H7 (cell line): ENCODE measurements around the gene HAVCR1. TPM values are rescaled to one million over a fixed set of nuclear protein-coding genes. Genes with fewer than 3 reads are reported as not detected.
A peak's percentile ranks its signal among the peaks of the same experiment; 100 is the strongest.

Source experiments
- DNase-seq: peaks from one replicate; pipeline ENCODE4 v3.0.0; 2012
- H3K27me3 ChIP-seq: 2 replicates; pipeline ENCODE4 v1.6.0; 2011; ENCODE audit warnings: mild to moderate bottlenecking, low read length; ENCODE audit not compliant: control insufficient read depth, insufficient read depth
- H3K36me3 ChIP-seq: replicated peaks from 2 replicates; pipeline ENCODE4 v1.5.1; 2011; ENCODE audit warnings: low read length; ENCODE audit not compliant: control insufficient read depth, insufficient read depth
- H3K4me3 ChIP-seq: 2 replicates; pipeline ENCODE4 v1.5.1; 2011; ENCODE audit warnings: low read depth, mild to moderate bottlenecking, control low read depth, low read length, moderate library complexity; ENCODE audit not compliant: insufficient read depth
- total RNA-seq: library from RNA; depleted of rRNA; stranded (reverse); fragments of >200 nt; shearing (Covaris generic); gene quantifications from 2 replicates; pipeline ENCODE4 v1.2.3, GENCODE V29; 2014; rRNA removed

Gene HAVCR1
- total RNA-seq: not detected in 2 replicates

DNA sequence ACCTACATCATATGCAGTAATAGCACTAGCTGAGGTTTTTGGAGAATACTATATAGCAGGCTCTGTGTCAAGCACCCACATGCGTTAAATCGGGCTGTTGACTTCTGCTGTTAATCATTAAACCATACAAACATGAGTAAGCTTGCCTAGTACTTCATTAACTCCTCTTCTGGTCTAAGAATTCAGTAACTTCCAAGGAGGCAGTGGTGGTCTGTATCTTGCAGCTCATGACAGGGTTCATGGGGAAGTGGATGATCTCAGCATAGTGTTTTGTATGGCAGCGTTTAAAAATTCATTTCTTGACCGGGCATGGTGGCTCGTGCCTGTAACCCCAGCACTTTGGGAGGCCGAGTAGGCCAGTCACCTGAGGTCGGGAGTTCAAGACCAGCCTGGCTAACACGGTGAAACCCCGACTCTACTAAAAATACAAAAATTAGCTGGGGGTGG, at the start of gene HAVCR1:
HAVCR1 (minus strand) TSS at position 24 of the 447 bp plus-strand sequence. CDS start 1,173 bp downstream, outside the sequence.
- H3K36me3 ChIP-seq: no peaks in the 10 kb centered on the region
- DNase-seq: no peak
- H3K4me3 ChIP-seq: no peak within 1 kb of the TSS
- no peaks in the 10 kb centered on the region for H3K27me3 ChIP-seq

DNA sequence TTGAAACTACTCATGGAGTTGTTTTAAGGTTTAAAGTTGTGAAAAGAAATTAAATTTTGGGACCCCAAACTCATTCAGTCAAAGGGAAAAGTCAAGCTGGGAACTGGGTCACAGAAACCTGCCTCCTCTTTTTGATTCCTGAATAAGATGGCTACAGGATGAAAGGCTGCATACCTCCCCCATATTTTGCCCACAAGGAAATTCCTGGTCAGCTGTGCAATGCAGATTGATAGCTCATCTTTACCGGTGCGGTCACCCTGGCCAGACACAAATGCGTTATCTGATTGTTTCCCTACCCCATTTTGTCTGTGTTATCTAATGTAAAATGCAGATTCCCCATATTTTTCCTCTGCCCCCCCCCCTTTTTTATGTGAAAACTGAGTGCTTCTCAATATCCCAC, 48.6 kb upstream of the HAVCR1 start:
- no peak for DNase-seq
- no peak overlapping the region for H3K4me3 ChIP-seq
- no peaks in the 10 kb centered on the region for H3K27me3 ChIP-seq
- no peaks in the 10 kb centered on the region for H3K36me3 ChIP-seq

DNA sequence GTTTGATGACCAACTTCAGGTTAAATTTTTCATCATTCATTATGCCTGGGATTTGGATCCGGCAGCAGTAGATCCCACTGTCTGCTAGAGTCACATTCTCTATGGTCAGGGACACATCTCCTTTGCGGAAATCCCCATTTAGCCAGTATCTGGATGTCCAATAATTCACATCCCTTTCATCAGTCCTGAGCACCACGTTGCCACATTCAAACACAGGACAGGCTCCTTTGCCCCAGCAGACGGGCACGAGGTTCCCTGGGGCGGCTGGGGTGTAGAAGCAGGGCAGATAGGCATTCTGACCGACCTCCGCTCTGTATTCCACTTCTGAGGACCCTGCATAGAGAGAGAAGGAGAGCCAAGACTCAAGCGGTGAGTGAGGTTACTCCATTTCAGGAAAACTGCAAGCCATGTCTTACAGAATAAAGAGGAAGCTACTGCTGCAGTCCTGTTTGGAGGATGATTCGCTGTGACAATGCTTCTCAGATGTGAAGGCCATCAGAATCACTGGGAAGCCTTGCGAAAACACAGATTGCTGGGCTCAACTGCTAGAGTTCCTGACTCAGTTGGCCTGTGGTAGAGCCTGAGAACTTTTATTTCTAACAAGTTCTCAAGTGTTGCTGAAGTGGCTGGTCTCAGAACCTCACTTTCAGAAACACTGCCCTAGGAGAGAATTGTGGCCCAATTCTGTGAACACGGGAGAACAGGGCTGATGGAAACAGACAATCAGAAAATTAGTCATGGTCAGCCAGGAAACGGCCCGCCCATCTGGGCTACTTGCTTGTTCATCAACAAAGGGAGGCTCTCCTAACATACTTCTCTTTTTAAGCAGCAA, 47.9 kb upstream of the HAVCR1 start:
- no peak for DNase-seq
- Histone ChIP-seq H3K4me3 (no peak overlapping the region), H3K36me3 (no peaks in the 10 kb centered on the region), H3K27me3 (no peaks in the 10 kb centered on the region)

DNA sequence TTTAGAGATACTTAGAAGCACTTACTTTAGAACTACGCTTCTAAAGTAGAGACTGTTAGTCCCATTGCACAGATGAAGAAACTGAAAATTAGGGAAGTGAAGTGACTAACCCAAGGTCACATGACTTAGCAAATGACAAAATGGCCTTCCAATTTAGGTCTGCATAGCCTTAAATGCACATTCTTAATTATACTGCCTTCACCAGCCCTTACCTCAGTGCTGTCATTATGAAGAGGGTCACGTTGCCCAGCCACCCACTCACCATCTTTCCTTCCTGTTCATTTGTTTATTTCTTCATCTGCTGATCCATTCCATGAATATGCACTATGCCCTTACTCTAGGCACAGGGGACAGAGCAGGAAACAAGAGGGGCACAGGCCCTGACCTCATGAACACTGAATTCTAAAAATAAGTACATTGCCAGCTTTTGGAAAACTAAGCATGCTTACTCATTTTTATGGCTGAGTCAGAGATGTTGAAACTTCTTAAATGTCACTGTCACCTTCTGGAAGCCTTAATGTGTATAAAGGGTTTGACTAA, 41.3 kb upstream of the HAVCR1 start:
- no peaks in the 10 kb centered on the region for H3K36me3 ChIP-seq
- DNase-seq: no peak
- no peak overlapping the region for H3K4me3 ChIP-seq
- no peaks in the 10 kb centered on the region for H3K27me3 ChIP-seq

DNA sequence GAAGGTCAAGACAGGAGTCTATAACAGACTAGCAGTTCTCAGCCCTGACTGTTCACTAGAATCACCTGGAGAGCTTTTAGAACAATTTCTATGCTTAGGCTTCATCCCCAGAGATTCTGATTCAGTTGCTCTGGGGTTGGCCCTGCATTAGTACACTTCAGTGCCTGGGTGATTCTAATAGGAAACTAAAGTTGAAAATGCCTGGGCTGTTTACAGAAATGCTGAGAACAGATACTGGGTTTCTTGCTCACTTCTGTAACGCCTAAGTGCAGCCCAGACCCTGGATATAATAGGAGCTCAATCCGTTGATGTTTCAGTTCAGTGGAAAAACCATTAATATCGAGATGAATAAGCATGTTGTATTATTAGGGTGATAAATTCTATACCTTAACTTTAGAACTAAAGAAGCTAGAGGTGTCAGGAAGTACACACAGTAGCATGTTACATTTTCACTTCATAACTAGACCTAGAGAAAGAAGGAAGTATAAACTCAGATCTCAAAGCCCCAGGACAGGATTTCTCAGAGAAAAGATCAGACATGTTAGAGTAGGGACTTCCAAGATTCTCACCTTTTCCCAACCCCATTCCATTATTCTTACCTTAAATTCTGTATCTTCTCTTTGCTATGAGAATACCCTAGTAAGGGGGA, 29.6 kb upstream of the HAVCR1 start:
- no peak overlapping the region for H3K4me3 ChIP-seq
- no peaks in the 10 kb centered on the region for H3K36me3 ChIP-seq
- no peak for DNase-seq
- H3K27me3 ChIP-seq: no peaks in the 10 kb centered on the region

DNA sequence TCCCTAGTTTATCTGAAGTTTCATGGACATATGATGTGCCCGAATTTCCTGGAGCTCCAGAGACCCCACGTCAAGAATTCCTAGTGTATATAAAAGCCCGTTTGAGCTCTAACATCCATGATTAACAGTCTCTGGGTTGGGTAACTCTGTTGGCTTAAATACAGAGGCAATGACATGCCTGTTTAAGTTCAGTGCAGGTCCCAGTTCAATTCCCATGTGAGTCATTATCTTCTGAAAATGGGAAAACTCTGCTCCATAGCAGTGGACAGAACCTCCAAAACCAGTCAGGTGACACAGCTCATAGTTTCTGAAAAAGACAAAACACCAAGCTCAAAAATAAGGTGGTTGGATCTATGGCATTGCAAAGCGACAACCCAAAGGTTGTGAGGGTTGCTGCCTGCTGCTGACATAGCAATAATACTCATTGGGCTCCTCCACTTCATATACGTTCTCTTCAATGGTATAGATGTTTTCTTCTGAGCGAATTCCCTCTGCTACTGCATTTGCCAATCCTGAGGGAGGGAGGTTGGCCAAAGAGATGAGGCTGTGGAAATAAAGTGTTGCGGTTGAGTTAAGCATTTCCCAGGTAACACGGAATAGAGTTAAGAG, 27.9 kb upstream of the HAVCR1 start:
- no peak for DNase-seq
- no peak overlapping the region for H3K4me3 ChIP-seq
- no peaks in the 10 kb centered on the region for H3K27me3 ChIP-seq
- no peaks in the 10 kb centered on the region for H3K36me3 ChIP-seq

DNA sequence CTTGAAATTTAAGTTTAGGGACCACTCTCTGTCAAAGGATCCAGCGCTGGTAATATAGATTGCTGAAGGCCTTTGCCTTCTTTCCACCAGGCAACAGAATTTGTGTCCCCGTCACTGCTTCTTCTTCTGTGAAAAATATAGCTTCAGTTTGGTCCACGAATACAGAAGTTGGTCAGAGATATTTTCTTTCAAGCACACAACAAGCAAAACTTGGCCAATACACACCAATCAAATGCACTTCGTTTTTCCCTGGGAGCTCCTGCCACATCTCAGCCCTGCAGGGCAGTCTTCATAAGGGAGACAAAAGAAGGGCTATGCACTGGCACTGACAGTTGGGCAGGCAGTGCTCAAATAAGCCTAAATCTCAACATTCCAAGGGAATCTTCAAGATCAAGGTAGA, 27.0 kb upstream of the HAVCR1 start:
- H3K4me3 ChIP-seq: no peak overlapping the region
- no peaks in the 10 kb centered on the region for H3K27me3 ChIP-seq
- no peaks in the 10 kb centered on the region for H3K36me3 ChIP-seq
- DNase-seq: no peak

DNA sequence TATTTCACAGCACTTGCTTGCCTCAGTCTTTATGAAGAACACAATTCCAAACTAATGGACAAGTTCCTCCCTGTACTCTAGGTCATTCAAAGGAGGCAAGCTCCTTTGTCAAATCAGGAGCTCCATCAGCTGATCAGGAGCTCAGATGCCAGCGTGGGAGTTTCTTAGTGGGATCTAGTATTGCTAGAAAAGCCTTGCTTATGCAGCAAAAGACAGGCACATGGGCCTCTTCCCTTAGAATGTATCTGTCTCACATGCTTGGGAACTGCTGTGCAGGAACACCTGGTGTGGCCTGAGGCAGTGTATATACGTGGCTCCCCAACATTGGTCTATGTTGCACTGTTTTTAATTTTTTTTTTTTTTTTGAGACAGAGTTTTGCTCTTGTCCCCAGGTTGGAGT, 21.4 kb upstream of the HAVCR1 start:
- H3K36me3 ChIP-seq: no peaks in the 10 kb centered on the region
- no peak for DNase-seq
- no peaks in the 10 kb centered on the region for H3K27me3 ChIP-seq
- no peak overlapping the region for H3K4me3 ChIP-seq

DNA sequence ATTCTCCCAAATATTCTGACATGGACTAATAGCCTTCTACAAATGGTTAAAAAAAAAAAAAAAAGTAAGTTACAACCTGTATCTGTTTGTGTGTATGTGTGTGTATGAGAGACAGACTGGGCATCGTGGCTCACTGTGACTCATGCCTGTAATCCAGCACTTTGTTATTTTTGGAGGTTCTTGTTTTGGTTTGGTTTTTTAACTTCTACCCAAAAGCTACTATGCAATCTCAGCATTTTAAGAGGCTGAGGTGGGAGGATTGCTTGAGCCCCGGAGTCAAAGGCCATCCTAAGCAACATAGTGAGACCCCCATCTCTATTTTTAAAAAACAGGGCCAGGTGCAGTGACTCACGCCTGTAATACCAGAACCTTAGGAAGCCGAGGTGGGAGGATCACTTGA, 17.6 kb upstream of the HAVCR1 start:
- H3K4me3 ChIP-seq: no peak overlapping the region
- no peaks in the 10 kb centered on the region for H3K36me3 ChIP-seq
- DNase-seq: no peak
- no peaks in the 10 kb centered on the region for H3K27me3 ChIP-seq

DNA sequence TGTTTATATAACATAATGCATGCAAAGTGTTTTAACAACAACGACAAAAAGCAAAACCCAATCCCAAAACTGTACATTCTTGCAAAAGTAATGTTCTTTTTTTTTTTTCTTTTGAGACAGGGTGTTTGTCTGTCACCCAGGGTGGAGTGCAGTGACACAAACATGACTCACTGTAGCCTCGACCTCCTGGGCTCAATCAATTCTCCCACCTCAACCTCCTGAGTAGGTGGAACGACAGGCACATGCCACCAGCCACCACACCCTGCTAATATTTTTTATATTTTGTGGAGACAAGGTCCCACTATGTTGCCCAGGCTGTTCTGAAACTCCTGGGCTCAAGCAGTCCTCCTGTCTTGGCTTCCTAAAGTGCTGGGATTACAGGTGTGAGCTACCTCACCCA, 13.6 kb upstream of the HAVCR1 start:
- no peak overlapping the region for H3K4me3 ChIP-seq
- DNase-seq: no peak
- H3K27me3 ChIP-seq: no peaks in the 10 kb centered on the region
- H3K36me3 ChIP-seq: no peaks in the 10 kb centered on the region

DNA sequence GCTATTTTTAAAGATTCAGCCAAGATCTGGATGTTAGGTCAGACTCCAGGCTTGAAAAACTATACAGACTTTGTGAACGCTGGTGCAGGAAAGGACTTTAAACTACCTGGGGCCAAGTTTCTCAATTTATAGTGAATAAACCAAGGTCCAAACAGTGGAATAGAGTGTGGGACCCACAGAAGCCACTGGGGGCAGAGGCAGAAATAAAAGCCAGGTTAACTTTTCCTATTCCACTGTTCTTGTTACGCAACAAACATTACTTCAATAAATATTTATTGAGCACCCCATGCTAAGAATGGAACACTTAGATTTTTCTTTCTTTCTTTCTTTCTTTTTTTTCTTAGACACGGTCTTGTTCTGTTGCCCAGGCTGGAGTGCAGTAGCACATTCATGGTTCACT, 11.0 kb upstream of the HAVCR1 start:
- DNase-seq: peak; percentile 26
- Histone ChIP-seq H3K27me3 (no peaks in the 10 kb centered on the region), H3K36me3 (no peaks in the 10 kb centered on the region), H3K4me3 (no peak overlapping the region)

DNA sequence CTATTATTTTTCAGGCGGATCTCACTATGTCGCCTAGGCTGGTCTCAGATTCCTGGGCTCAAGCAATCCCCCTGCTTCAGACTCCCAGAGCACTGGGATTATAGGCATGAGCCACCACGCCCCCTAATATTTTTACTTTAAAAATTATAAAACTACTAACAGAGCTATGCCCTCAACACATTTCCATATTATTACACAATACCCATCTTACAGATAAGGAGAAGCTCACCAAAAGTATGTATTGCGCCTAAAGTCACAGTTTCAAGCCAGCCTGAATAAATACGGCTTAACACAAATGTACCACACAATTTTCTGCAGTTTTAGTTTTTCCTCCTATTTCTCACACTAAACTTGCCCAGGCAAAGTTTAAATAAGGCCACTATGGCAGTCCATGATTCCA, 9.9 kb upstream of the HAVCR1 start:
- Histone ChIP-seq H3K4me3 (no peak overlapping the region), H3K36me3 (no peaks in the 10 kb centered on the region), H3K27me3 (no peaks in the 10 kb centered on the region)
- DNase-seq: no peak

DNA sequence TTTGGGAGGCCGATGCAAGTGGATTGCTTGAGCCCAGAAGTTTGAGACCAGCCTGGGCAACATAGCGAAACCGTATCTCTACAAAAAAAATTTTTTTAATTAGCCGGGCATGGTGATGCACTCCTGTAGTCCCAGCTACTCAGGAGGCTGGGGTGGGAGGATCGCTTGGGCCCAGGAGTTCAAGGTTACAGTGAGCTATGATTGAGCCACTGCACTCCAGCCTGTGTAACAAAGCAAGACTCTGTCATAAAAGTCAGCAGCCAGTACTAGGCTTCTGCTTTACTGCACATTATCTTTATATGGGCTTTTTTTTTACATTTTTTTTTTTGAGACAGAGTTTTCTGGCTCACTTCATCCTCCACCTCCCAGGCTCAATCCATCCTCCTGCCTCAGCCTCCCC, 9.4 kb upstream of the HAVCR1 start:
- DNase-seq: no peak
- no peak overlapping the region for H3K4me3 ChIP-seq
- H3K36me3 ChIP-seq: no peaks in the 10 kb centered on the region
- H3K27me3 ChIP-seq: no peaks in the 10 kb centered on the region

DNA sequence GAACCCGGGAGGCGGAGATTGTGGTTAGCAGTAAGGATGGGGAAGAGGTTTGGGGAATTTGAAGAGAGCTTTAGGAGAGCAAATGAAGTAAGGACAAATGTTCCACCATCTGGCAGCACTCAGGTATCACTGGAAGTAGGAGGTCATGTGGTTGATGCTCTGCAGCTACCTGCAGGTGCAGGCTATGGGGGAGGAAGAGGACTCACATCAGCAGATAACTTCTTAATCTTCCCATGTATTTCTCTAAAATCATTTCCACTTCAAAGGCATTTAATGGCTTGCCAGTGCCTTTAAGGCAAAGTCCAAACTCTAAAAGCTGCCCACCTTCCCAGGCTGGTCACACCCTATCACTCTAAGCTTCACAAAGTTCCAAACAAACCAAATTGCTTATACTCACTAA, 8.1 kb upstream of the HAVCR1 start:
- Histone ChIP-seq H3K36me3 (no peaks in the 10 kb centered on the region), H3K4me3 (no peak overlapping the region), H3K27me3 (no peaks in the 10 kb centered on the region)
- DNase-seq: no peak

DNA sequence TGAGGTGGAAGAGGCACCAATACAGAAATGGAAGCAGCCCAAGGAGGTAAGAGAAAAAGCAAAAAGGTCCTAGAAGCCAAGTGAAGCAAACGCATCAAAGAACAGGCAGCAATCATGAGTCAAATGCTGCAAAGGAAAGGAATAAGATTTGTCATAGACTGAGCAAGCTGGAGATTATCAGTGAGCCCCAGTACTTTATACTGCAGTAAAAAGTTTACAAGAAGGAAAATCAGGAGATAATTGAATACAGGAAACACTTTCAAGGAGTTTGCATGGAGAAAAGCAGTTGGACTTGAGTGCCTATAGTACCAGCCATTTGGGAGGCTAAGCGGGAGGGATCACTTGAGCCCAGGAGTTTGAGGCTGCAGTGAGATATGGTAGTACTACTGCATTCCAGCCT, 7.2 kb upstream of the HAVCR1 start:
- no peaks in the 10 kb centered on the region for H3K27me3 ChIP-seq
- H3K36me3 ChIP-seq: no peaks in the 10 kb centered on the region
- DNase-seq: no peak
- H3K4me3 ChIP-seq: no peak overlapping the region
